Nephron (organoid): ENCODE data around the gene MKNK2.
"Not testable (repeated sequence)": the region's sequence is repeated elsewhere in the genome, so short reads cannot be mapped to it uniquely, and the experiment has no call there.

Source experiments
- H3K27ac Mint-ChIP-seq, 3 experiments: 2 replicates each; pipeline ENCODE4 v1.8.0; 2020; ENCODE audit warnings: mixed read lengths in 3 of 3, mild to moderate bottlenecking in 2 of 3, moderate library complexity in 1 of 3
- H3K27me3 Mint-ChIP-seq: 2 replicates; pipeline ENCODE4 v1.8.0; 2021; ENCODE audit warnings: low read depth, mild to moderate bottlenecking, moderate library complexity, mixed read lengths
- H3K36me3 Mint-ChIP-seq: 2 replicates; pipeline ENCODE4 v1.8.0; 2020; ENCODE audit warnings: low read depth, mixed read lengths
- H3K4me1 Mint-ChIP-seq: 2 replicates; pipeline ENCODE4 v1.8.0; 2020; ENCODE audit warnings: mixed read lengths
- H3K4me3 Mint-ChIP-seq, 3 experiments: 2 replicates each; pipeline ENCODE4 v1.8.0; 2020; ENCODE audit warnings: mild to moderate bottlenecking in 3 of 3, mixed read lengths in 3 of 3, moderate library complexity in 2 of 3
- H3K9me3 Mint-ChIP-seq: 2 replicates; pipeline ENCODE4 v1.8.0; 2020; ENCODE audit warnings: mixed read lengths
- CTCF ChIP-seq, 3 experiments: fragments of 200-600 bp; sonication (generic); IDR thresholded peaks; one replicate each; pipeline ENCODE4 v1.5.0; 2021; ENCODE audit warnings: antibody characterized with exemption in 3 of 3; ENCODE audit not compliant: unreplicated experiment in 3 of 3

The MKNK2 gene

GRCh38 chr19:2087621-2088100, 36.6 kb upstream of the MKNK2 start:
- H3K27ac Mint-ChIP-seq, result no peak overlapping the region
- H3K9me3 Mint-ChIP-seq, result no peaks in the 10 kb centered on the region
- peaks cover 7% of the 10 kb centered on the region for H3K36me3 Mint-ChIP-seq
- H3K27me3 Mint-ChIP-seq, result no peaks in the 10 kb centered on the region
- no peak overlapping the region for H3K4me3 Mint-ChIP-seq
- peaks cover 7% of the 10 kb centered on the region for H3K4me1 Mint-ChIP-seq
- TF ChIP-seq CTCF (IDR thresholded peaks at IDR 0.05; ENCODE audit: unreplicated experiment in 3 of 3), result no peak

DNA sequence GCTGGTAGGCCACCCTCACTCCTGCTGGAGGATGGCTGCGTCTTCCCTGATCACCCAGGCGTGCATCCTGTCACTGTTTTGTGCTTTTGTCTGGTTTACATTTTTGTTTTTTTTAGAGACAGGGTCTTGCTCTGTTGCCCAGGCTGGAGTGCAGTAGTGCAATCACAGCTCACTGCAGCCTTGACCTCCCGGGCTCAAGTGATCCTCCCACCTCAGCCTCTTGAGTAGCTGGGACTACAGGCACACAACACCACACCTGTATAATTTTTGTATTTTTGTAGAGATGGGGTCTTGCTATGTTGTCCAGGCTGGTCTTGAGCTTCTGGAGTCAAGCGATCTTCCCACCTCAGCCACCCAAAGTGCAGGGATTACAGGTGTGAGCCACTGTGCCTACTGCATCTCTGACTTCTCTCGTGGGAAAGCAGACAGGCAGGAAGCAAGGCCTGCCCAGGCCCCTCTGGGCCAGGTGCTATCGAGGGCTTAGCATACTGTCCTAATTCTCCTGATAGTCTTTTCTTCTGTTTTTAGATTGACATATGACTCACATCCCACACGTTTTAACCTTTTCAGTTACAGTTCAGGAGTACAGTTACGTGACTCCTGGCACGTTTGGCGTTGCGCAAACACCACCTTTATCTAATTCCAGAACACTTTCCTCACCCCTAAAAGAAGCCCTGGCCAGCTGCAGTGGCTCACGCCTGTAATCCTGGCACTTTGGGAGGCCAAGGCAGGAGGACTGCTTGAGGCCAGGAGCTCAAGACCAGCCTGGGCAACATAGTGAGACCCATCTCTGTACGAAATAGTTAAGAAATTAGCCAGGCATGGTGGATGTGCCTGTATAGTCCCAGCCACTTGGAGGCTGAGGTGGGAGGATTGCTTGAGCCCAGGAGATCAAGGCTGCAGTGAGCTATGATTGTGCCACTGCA, 35.9 kb upstream of the MKNK2 start:
- not testable (repeated sequence) for H3K4me3 Mint-ChIP-seq, H3K9me3 Mint-ChIP-seq, H3K4me1 Mint-ChIP-seq, H3K27me3 Mint-ChIP-seq, H3K36me3 Mint-ChIP-seq
- H3K27ac Mint-ChIP-seq, result peak overlapping the region in 2 of 3 experiments; percentile 45 to 63

GRCh38 chr19:2084993-2085720, 34.1 kb upstream of the MKNK2 start:
- TF ChIP-seq CTCF (IDR thresholded peaks at IDR 0.05; ENCODE audit: unreplicated experiment in 3 of 3), result no peak
- H3K4me3 Mint-ChIP-seq, result no peak overlapping the region
- peaks cover 13% of the 10 kb centered on the region for H3K36me3 Mint-ChIP-seq
- H3K27me3 Mint-ChIP-seq, result no peaks in the 10 kb centered on the region
- H3K4me1 Mint-ChIP-seq, result no peaks in the 10 kb centered on the region
- H3K27ac Mint-ChIP-seq, result peak overlapping the region in 2 of 3 experiments; percentile 38 to 43
- H3K9me3 Mint-ChIP-seq, result no peaks in the 10 kb centered on the region

DNA sequence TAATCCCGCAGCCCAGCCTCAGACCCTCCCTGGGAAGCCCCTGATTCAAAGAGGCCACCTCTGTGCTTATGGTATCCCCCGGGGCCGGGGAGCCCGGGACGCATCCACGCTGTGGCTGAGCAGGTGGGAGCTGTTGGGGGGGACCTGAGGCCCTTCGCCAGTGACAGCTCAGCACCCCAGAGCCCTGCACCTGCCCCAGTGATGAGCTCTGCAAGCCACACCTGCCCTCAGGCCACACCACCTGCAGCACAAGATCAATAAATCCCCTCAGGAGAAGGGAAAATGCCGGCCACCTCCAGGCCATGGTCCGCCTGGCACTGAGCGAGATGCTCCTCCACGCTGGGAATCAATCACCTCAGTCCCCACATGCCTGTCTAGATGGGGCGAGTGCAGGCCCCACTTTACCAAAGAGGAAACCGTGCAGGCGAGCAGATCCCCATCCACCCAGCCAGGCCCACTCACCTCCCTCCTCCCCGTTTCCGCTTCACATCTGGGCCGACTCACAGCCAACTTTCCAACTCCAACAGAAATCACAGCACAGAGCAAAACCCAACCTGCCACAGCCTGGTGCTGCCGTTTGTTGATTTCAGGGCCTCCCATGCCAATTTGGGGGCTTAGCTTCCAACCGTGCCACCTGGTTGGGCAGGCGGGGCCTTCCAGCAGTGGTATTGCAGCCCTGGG, 32.3 kb upstream of the MKNK2 start:
- no peaks in the 10 kb centered on the region for H3K9me3 Mint-ChIP-seq
- no peak overlapping the region for H3K27ac Mint-ChIP-seq
- H3K4me3 Mint-ChIP-seq, result no peak overlapping the region
- H3K4me1 Mint-ChIP-seq, result no peaks in the 10 kb centered on the region
- peaks cover 13% of the 10 kb centered on the region for H3K36me3 Mint-ChIP-seq
- no peak for TF ChIP-seq CTCF (IDR thresholded peaks at IDR 0.05; ENCODE audit: unreplicated experiment in 3 of 3)
- no peaks in the 10 kb centered on the region for H3K27me3 Mint-ChIP-seq

DNA sequence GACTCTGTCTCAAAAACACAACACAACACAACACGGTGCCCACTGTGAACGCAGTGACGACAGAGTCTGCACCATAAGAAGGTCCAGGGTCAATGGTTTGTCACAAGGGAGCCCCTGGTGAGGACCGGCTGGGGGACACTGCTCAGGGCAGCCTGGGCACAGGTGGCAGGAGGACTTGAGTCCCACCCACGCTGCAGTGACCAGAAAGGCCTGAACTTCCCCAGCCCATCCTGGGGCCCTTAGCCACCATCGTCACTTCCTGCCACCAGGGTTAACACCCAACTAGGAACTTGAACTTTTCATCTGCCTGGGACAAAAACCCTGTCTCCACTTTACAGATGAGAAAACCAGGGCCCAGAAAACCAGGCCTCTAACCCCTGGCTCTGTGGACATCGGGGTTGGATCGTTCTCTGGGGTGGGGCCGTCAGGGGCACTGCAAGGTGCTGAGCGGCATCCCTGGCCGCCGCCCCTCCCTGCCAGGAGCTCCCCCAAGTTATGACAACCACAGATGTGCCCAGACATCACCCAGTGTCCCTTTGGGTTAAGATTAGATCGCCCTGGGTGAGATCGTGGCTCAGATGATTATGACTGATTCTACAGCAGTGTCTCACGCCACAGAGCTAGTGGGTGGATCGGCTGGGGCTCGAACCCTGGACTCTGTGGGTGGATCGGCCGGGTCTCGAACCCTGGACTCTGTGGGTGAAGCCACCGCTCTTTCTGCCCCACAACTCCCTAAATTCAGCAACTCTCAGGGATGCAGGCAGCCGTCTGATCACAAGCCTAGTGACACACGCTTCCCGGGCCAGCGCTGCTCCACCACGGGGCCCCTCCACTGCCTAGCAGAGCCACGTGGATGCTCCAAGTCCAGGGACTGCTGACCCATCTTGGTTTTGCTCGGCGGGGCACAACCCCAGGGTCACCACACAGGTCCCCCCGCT, 31.1 kb upstream of the MKNK2 start:
- Mint-ChIP-seq H3K9me3 (no peaks in the 10 kb centered on the region), H3K36me3 (peaks cover 20% of the 10 kb centered on the region), H3K4me1 (no peaks in the 10 kb centered on the region), H3K27ac (no peak overlapping the region), H3K27me3 (no peaks in the 10 kb centered on the region), H3K4me3 (no peak overlapping the region)
- TF ChIP-seq CTCF (IDR thresholded peaks at IDR 0.05; ENCODE audit: unreplicated experiment in 3 of 3), result no peak
